Suppressor macrophage treated with lipopolysaccharide for 4 hours (primary cell): ENCODE measurements around the gene PMEPA1.

ENCODE experiments used
- DNase-seq: peaks from one replicate; pipeline ENCODE4 v3.0.0-alpha.2; 2020

PMEPA1 gene

GRCh38 chr20:57675773-57676172 is 34.0 kb downstream of the PMEPA1 start:
- DNase-seq, result no peak

- DNase-seq, result no peak
Measured at GRCh38 chr20:57672953-57673575, 36.8 kb downstream of the PMEPA1 start.

GRCh38 chr20:57672164-57672563 is 37.7 kb downstream of the PMEPA1 start:
- peak; percentile 37 for DNase-seq

GRCh38 chr20:57671662-57672061 is 38.2 kb downstream of the PMEPA1 start:
- DNase-seq, result peak; percentile 16

- no peak for DNase-seq
Measured at GRCh38 chr20:57671072-57671391, 38.8 kb downstream of the PMEPA1 start.

GRCh38 chr20:57670288-57671071 is 39.3 kb downstream of the PMEPA1 start:
- no peak for DNase-seq

GRCh38 chr20:57669632-57670031 is 40.2 kb downstream of the PMEPA1 start:
- DNase-seq, result no peak

- no peak for DNase-seq
Measured at GRCh38 chr20:57667924-57668782, 41.7 kb downstream of the PMEPA1 start.

- DNase-seq, result no peak
Measured at GRCh38 chr20:57667388-57667787, 42.4 kb downstream of the PMEPA1 start.

GRCh38 chr20:57666834-57667157 is 43.0 kb downstream of the PMEPA1 start:
- DNase-seq, result no peak

GRCh38 chr20:57666106-57666833 is 43.5 kb downstream of the PMEPA1 start:
- no peak for DNase-seq

- DNase-seq, result no peak
Measured at GRCh38 chr20:57665589-57665971, 44.2 kb downstream of the PMEPA1 start.

- DNase-seq, result no peak
Measured at GRCh38 chr20:57664924-57665588, 44.8 kb downstream of the PMEPA1 start.

GRCh38 chr20:57664476-57664875 is 45.3 kb downstream of the PMEPA1 start:
- DNase-seq, result no peak

- DNase-seq, result no peak
Measured at GRCh38 chr20:57663681-57664451, 45.9 kb downstream of the PMEPA1 start.

GRCh38 chr20:57663241-57663640 is 46.6 kb downstream of the PMEPA1 start:
- no peak for DNase-seq

- no peak for DNase-seq
Measured at GRCh38 chr20:57662456-57663240, 47.2 kb downstream of the PMEPA1 start.

- DNase-seq, result no peak
Measured at GRCh38 chr20:57661746-57662455, 47.9 kb downstream of the PMEPA1 start.

GRCh38 chr20:57660922-57661745 is 48.7 kb downstream of the PMEPA1 start:
- DNase-seq, result no peak
